Measurements from ENCODE around the gene CUL4B.

CUL4B gene

DNA sequence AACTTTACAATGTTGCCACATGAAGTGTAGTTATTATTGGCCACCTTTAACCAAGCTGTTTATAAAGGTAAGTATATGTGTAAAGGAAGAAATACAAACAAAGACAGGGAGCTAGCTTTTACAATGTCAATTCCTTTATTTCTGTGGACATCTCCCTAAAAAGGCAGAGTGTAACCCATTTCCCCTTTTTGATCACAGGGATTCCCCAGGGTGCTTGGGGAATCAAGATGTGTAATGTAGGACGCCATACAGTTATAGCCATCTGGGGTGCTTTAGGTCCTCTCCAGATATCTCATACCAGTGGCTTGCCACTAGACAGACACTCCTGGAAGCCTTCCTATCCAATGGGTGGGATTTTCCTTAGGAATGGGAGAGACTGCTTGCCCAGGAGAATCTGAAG, 4.2 kb upstream of the CUL4B start:
- H3K9me3 ChIP-seq (ENCODE audit: low read length): no peaks in the 10 kb centered on the region
- H3K36me3 ChIP-seq (ENCODE audit: insufficient read depth, low read length): no peaks in the 10 kb centered on the region

DNA sequence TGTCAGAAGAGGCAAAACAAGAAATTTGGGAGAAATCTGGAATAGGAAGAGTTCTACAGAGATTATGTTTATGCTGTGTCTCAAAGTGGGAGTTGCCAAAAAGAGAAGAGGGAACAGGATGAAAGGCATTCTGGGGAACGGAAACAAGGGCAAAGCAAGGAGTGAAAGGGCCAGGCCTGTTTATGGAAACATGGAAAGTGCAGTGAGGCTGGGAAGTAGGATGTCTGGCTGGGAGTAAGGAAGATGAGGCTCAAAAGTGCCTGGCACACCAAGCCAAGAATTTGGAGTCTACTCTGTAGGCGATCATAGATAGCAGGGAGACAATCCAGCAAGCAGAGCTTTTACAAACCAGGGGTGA, 1.8 kb upstream of the CUL4B start:
- no peak for TF ChIP-seq EZH2 (IDR thresholded peaks at IDR 0.05; ENCODE audit: borderline replicate concordance, low read length)
- TF ChIP-seq, protein P1, sequence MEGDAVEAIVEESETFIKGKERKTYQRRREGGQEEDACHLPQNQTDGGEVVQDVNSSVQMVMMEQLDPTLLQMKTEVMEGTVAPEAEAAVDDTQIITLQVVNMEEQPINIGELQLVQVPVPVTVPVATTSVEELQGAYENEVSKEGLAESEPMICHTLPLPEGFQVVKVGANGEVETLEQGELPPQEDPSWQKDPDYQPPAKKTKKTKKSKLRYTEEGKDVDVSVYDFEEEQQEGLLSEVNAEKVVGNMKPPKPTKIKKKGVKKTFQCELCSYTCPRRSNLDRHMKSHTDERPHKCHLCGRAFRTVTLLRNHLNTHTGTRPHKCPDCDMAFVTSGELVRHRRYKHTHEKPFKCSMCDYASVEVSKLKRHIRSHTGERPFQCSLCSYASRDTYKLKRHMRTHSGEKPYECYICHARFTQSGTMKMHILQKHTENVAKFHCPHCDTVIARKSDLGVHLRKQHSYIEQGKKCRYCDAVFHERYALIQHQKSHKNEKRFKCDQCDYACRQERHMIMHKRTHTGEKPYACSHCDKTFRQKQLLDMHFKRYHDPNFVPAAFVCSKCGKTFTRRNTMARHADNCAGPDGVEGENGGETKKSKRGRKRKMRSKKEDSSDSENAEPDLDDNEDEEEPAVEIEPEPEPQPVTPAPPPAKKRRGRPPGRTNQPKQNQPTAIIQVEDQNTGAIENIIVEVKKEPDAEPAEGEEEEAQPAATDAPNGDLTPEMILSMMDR (IDR thresholded peaks at IDR 0.05; ENCODE audit: low read length): no peak
- Histone ChIP-seq H4K20me1 (ENCODE audit: insufficient read depth, low read length) (no peaks in the 10 kb centered on the region), H3K4me1 (ENCODE audit: insufficient read depth, low read length, severe bottlenecking) (peaks cover 19% of the 10 kb centered on the region), H3K9ac (ENCODE audit: low read length) (no peak overlapping the region), H3K27me3 (ENCODE audit: insufficient read depth, low read length) (no peaks in the 10 kb centered on the region), H3K9me2 (ENCODE audit: low read depth, low read length) (no peaks in the 10 kb centered on the region), H3K4me2 (ENCODE audit: low read length) (no peak overlapping the region), H3K9me3 (ENCODE audit: low read length) (no peaks in the 10 kb centered on the region), H3F3A (ENCODE audit: insufficient read depth, low read length) (no peaks in the 10 kb centered on the region; the same call in 1 of the 2 replicates), H3K27ac (ENCODE audit: low read depth, low read length, poor library complexity, severe bottlenecking) (peak overlapping the region; percentile 89), H2AFZ (ENCODE audit: low read length) (no peak overlapping the region), H3K4me3 (ENCODE audit: low read depth, low read length, poor library complexity, severe bottlenecking) (no peak overlapping the region), H3K36me3 (ENCODE audit: insufficient read depth, low read length) (peaks cover 6% of the 10 kb centered on the region), H3K79me2 (ENCODE audit: insufficient read depth, low read length) (peaks cover 19% of the 10 kb centered on the region)

More for the DNA sequence above, 4.2 kb upstream of the CUL4B start:
- no peaks in the 10 kb centered on the region for H4K20me1 ChIP-seq (ENCODE audit: insufficient read depth, low read length)
- TF ChIP-seq, protein P1 (IDR thresholded peaks at IDR 0.05; ENCODE audit: low read length): no peak
- no peak for TF ChIP-seq EZH2 (IDR thresholded peaks at IDR 0.05; ENCODE audit: borderline replicate concordance, low read length)
- no peak overlapping the region for H3K4me3 ChIP-seq (ENCODE audit: low read depth, low read length, poor library complexity, severe bottlenecking)
- no peak overlapping the region for H3K9ac ChIP-seq (ENCODE audit: low read length)
- H3K9me2 ChIP-seq (ENCODE audit: low read depth, low read length): no peaks in the 10 kb centered on the region
- H3F3A ChIP-seq (ENCODE audit: insufficient read depth, low read length): no peaks in the 10 kb centered on the region; the same call in 1 of the 2 replicates
- H3K27ac ChIP-seq (ENCODE audit: low read depth, low read length, poor library complexity, severe bottlenecking): no peak overlapping the region
- no peaks in the 10 kb centered on the region for H3K27me3 ChIP-seq (ENCODE audit: insufficient read depth, low read length)
- H3K4me1 ChIP-seq (ENCODE audit: insufficient read depth, low read length, severe bottlenecking): peaks cover 7% of the 10 kb centered on the region
- H2AFZ ChIP-seq (ENCODE audit: low read length): no peak overlapping the region
- 0 out of 2 replicates have a peak, but pooled peaks cover under 1% of the 10 kb centered on the region for H3K79me2 ChIP-seq (ENCODE audit: insufficient read depth, low read length)
- H3K4me2 ChIP-seq (ENCODE audit: low read length): no peak overlapping the region

DNA sequence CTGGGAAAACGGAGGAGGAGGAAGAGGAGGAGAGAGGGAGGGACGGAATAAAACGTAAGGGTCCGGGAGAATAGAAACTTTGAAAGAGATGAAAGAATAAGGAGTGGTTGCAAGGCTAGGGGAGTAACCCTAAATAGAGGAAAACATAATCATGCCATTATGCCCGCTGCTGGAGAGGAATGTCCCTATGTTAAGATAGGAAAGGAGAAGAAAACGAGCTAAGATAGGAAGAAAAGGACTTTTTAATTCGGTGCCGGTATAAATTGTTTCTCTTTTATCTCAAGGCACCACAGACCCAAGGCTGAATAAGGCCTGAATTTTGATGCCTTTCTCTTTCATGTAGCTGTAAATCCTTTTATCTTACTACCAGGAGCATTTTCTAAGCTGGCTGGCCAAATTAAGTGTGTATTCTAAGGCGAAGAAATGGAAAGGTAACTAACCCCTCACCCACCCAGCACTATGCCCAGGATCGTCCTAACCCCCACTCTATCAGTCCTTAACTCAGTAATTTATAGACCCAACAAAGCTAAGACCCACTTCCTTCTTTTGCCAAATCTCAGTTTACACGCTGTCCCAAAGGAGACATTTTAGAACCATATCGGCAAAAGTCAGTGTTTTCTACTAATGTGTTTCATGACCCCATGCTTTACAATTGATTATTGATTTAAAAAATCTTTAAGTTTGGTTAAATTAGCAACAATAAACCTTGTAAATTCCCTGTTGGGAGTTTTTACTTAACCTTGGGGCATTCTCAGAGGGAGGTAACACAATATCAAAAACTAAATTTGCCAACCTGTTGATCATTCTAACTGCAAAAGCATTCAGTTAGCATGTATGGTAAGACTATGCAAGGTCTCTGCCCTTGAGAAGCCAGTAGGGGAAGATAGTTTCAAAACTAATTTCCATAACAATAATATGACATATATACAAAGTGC, 1.1 kb upstream of the CUL4B start:
- Histone ChIP-seq H2AFZ (ENCODE audit: low read length) (no peak overlapping the region), H3K36me3 (ENCODE audit: insufficient read depth, low read length) (peaks cover 12% of the 10 kb centered on the region), H3K4me2 (ENCODE audit: low read length) (peak overlapping the region; percentile 81), H4K20me1 (ENCODE audit: insufficient read depth, low read length) (no peaks in the 10 kb centered on the region), H3K27ac (ENCODE audit: low read depth, low read length, poor library complexity, severe bottlenecking) (peak overlapping the region; percentile 89), H3F3A (ENCODE audit: insufficient read depth, low read length) (no peaks in the 10 kb centered on the region; the same call in 1 of the 2 replicates), H3K4me1 (ENCODE audit: insufficient read depth, low read length, severe bottlenecking) (peaks cover 19% of the 10 kb centered on the region), H3K27me3 (ENCODE audit: insufficient read depth, low read length) (no peaks in the 10 kb centered on the region), H3K4me3 (ENCODE audit: low read depth, low read length, poor library complexity, severe bottlenecking) (peak overlapping the region; percentile 75), H3K9me3 (ENCODE audit: low read length) (no peaks in the 10 kb centered on the region), H3K9ac (ENCODE audit: low read length) (peak overlapping the region; percentile 88), H3K9me2 (ENCODE audit: low read depth, low read length) (no peaks in the 10 kb centered on the region), H3K79me2 (ENCODE audit: insufficient read depth, low read length) (peaks cover 19% of the 10 kb centered on the region)
- TF ChIP-seq, protein P1 (IDR thresholded peaks at IDR 0.05; ENCODE audit: low read length): no peak

Measured in OCI-LY1 (cell line).